Panc1 (cell line): ENCODE results near the gene GCKR.
"Not testable (repeated sequence)": the region's sequence is repeated elsewhere in the genome, so short reads cannot be mapped to it uniquely, and the experiment has no call there.

Experiments used
- CTCF ChIP-seq: fragments of 450-650 bp; IDR thresholded peaks from 2 replicates; pipeline ENCODE4 v1.5.1; 2017; ENCODE audit warnings: mild to moderate bottlenecking
- POLR2AphosphoS5 ChIP-seq: IDR thresholded peaks from 2 replicates; pipeline ENCODE4 v1.6.1; 2012; ENCODE audit warnings: mild to moderate bottlenecking, low read depth, low read length, moderate library complexity

- TF ChIP-seq CTCF, POLR2AphosphoS5: not testable (repeated sequence)
Observed at GRCh38 chr2:27538839-27539450, 42.3 kb downstream of the GCKR start.
